T-helper 1 cell treated with Interleukin-12 subunit alpha and Interleukin-12 subunit beta and Interleukin-4 antibody, amounts not matched to agents 30 μg/mL and 1 μg/mL, for 36 hours (primary cell): ENCODE measurements around the gene AMOTL1.
"Not testable (repeated sequence)": the region's sequence is repeated elsewhere in the genome, so short reads cannot be mapped to it uniquely, and the experiment has no call there.

Source experiments
- H3K27ac Mint-ChIP-seq: one replicate; pipeline ENCODE4 v1.8.0; 2021; ENCODE audit warnings: mild to moderate bottlenecking, mixed read lengths
- H3K27me3 Mint-ChIP-seq: one replicate; pipeline ENCODE4 v1.8.0; 2021; ENCODE audit warnings: low read depth, mixed read lengths
- H3K36me3 Mint-ChIP-seq: one replicate; pipeline ENCODE4 v1.8.0; 2021; ENCODE audit warnings: low read depth, mixed read lengths
- H3K4me1 Mint-ChIP-seq: one replicate; pipeline ENCODE4 v1.8.0; 2021; ENCODE audit warnings: low read depth, mixed read lengths
- H3K4me3 Mint-ChIP-seq: one replicate; pipeline ENCODE4 v1.8.0; 2021; ENCODE audit warnings: mild to moderate bottlenecking, moderate library complexity, mixed read lengths
- H3K9me3 Mint-ChIP-seq: one replicate; pipeline ENCODE4 v1.8.0; 2021; ENCODE audit warnings: mixed read lengths

Gene AMOTL1

GRCh38 chr11:94849839-94850238 lies 81.7 kb downstream of the AMOTL1 start:
- Mint-ChIP-seq H3K4me1 (no peaks in the 10 kb centered on the region), H3K9me3 (no peaks in the 10 kb centered on the region), H3K27ac (no peak overlapping the region), H3K36me3 (no peaks in the 10 kb centered on the region), H3K4me3 (no peak overlapping the region), H3K27me3 (no peaks in the 10 kb centered on the region)

DNA sequence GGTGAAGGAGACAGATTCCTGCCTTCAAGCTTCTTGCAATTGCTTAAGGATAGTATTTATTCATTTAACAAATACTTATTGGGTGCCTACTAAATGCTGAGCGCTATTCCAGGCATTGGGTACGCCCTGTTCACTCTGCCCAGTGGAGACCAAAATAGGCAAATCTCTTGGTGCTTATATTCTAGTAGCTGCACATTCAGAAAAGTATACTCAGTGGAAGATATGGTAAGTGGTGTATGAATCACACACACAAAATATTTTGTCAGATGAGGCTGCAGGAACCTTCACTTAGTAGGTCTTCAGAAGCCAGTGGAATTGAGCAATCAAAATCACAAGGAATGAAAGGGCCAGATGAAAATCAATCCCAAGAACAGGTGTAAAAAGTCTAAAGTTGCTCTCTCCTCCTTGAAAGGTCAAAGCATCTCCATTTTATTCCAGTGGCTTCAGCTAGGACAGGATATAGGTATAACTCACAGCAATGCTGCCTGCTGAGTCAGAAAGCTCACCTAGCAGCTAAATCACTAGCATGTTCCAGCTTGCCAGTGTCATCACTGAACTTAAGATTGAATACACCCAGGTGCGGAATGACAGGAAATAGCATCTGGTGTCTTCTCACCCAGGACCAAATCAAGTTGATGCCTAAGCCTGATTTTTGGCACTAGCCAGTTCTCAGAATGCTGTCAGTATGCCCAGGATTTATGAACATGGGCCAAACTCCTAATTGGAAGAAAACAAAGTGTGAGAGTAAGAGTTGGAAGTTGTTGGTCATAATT lies 83.9 kb downstream of the AMOTL1 start:
- Mint-ChIP-seq H3K27ac (no peak overlapping the region), H3K36me3 (no peaks in the 10 kb centered on the region), H3K9me3 (no peaks in the 10 kb centered on the region), H3K4me1 (no peaks in the 10 kb centered on the region), H3K27me3 (no peaks in the 10 kb centered on the region), H3K4me3 (no peak overlapping the region)

GRCh38 chr11:94853288-94853687 lies 85.1 kb downstream of the AMOTL1 start:
- H3K27ac Mint-ChIP-seq, H3K9me3 Mint-ChIP-seq, H3K36me3 Mint-ChIP-seq, H3K27me3 Mint-ChIP-seq, H3K4me3 Mint-ChIP-seq, H3K4me1 Mint-ChIP-seq: not testable (repeated sequence)

DNA sequence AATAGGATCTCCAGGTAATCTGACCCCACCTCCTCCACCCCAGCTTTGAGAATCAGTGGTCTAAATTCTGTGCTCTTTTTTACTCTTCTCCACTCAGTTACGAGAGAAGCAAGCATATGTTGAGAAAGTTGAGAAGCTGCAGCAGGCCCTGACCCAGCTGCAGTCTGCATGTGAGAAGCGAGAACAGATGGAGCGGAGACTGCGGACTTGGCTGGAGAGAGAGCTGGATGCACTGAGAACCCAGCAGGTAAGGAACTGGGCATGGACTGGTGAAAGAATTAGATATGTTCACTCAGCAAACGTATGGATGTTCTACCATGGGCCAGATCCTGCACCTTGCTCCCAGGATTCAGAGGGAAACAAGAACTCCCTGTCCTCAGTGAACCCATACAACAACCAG lies 85.7 kb downstream of the AMOTL1 start:
- H3K36me3 Mint-ChIP-seq = no peaks in the 10 kb centered on the region
- no peaks in the 10 kb centered on the region for H3K4me1 Mint-ChIP-seq
- no peak overlapping the region for H3K4me3 Mint-ChIP-seq
- no peak overlapping the region for H3K27ac Mint-ChIP-seq
- no peaks in the 10 kb centered on the region for H3K27me3 Mint-ChIP-seq
- H3K9me3 Mint-ChIP-seq = no peaks in the 10 kb centered on the region

DNA sequence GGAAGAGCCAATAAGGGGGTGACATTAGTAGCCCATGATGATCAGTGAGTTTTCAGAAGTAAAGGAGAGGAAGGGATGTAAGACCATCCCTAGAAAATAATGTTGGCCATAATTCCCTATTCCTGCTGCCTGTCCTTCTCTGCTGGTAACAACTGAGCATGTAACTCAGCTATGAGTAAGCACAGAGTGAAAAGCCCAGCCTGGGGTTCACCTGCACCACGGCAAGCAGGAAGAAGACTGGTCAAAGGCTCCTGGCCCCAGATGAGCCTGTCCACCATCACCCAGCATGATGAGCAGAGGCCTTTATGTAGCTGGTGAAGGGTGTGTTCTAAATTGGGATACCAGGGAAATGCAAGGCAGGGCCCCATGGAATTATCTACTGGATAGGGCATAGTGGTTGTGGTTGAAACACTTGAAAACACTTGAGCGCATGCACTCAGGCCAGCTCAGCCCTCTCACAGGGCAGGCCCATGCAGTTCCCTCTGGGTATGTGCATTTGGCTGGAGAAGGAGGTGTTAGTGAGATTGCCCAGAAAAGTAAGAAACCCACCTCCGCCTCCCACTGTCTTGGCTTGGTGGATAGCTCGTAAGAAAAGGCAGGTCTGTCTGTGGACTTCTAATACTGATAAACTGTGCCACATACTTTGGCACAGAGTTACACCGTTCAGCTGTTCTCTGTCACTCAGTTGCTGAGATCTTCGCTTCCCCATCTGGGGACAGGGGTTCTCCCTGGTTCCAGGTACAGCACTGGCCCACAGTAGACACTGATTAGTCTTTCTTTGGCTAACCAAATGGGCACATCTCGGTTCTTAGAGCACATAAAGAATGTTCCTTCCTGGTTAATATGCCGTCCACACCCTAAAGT lies 86.8 kb downstream of the AMOTL1 start:
- Mint-ChIP-seq H3K9me3 (no peaks in the 10 kb centered on the region), H3K4me3 (no peak overlapping the region), H3K36me3 (no peaks in the 10 kb centered on the region), H3K27ac (no peak overlapping the region), H3K27me3 (no peaks in the 10 kb centered on the region), H3K4me1 (no peaks in the 10 kb centered on the region)

GRCh38 chr11:94855666-94856065 lies 87.5 kb downstream of the AMOTL1 start:
- no peaks in the 10 kb centered on the region for H3K27me3 Mint-ChIP-seq
- no peaks in the 10 kb centered on the region for H3K36me3 Mint-ChIP-seq
- H3K9me3 Mint-ChIP-seq = no peaks in the 10 kb centered on the region
- no peak overlapping the region for H3K4me3 Mint-ChIP-seq
- H3K4me1 Mint-ChIP-seq = no peaks in the 10 kb centered on the region
- no peak overlapping the region for H3K27ac Mint-ChIP-seq

DNA sequence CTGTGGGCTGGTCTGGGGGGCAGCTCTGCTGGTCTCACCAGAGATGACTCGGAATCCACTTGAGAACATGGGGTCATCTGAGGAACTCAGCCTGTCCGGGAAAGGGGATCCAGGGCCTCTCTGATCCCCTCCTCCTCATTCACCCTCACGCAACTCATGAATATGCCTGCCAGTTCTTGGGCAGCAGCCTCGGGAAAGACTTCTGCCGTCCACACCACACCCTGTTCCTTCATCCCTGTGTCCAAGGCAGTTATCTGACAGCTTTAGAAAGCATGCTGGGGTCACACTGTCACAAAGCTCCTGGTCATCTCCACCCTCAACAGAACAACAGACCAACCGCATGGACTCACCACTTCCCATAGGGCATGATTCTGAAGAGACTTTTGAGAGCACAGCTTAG lies 88.3 kb downstream of the AMOTL1 start:
- no peak overlapping the region for H3K27ac Mint-ChIP-seq
- no peaks in the 10 kb centered on the region for H3K9me3 Mint-ChIP-seq
- H3K4me1 Mint-ChIP-seq = no peaks in the 10 kb centered on the region
- no peaks in the 10 kb centered on the region for H3K27me3 Mint-ChIP-seq
- H3K4me3 Mint-ChIP-seq = no peak overlapping the region
- H3K36me3 Mint-ChIP-seq = no peaks in the 10 kb centered on the region

- Mint-ChIP-seq H3K36me3 (no peaks in the 10 kb centered on the region), H3K27ac (no peak overlapping the region), H3K4me3 (no peak overlapping the region), H3K9me3 (no peaks in the 10 kb centered on the region), H3K27me3 (no peaks in the 10 kb centered on the region), H3K4me1 (no peaks in the 10 kb centered on the region)
Observed at GRCh38 chr11:94857337-94857736, 89.2 kb downstream of the AMOTL1 start.

- no peaks in the 10 kb centered on the region for H3K4me1 Mint-ChIP-seq
- no peak overlapping the region for H3K4me3 Mint-ChIP-seq
- no peaks in the 10 kb centered on the region for H3K27me3 Mint-ChIP-seq
- no peak overlapping the region for H3K27ac Mint-ChIP-seq
- no peaks in the 10 kb centered on the region for H3K9me3 Mint-ChIP-seq
- no peaks in the 10 kb centered on the region for H3K36me3 Mint-ChIP-seq
Observed at GRCh38 chr11:94858012-94858705, 90.0 kb downstream of the AMOTL1 start.

DNA sequence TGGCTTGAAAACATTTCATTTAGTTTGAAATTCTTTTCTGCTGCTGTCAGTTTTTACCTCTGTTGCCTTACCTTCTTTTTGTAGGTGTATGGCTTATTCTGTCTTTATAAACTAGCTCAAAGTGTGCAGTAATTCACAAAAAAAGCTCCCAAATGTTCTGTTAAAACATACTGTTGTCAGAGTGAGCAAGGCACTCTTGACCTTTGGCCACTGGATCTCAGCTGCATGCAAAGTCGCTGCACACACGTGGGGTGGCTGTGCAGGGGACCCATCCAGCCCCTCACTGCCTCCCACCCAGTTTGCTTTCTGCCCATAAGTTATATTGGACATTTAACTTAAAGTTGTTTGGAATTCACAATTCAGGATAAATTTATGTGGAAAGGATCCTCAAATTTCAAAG lies 92.2 kb downstream of the AMOTL1 start:
- no peaks in the 10 kb centered on the region for H3K9me3 Mint-ChIP-seq
- no peak overlapping the region for H3K27ac Mint-ChIP-seq
- no peaks in the 10 kb centered on the region for H3K4me1 Mint-ChIP-seq
- no peak overlapping the region for H3K4me3 Mint-ChIP-seq
- no peaks in the 10 kb centered on the region for H3K27me3 Mint-ChIP-seq
- no peaks in the 10 kb centered on the region for H3K36me3 Mint-ChIP-seq

DNA sequence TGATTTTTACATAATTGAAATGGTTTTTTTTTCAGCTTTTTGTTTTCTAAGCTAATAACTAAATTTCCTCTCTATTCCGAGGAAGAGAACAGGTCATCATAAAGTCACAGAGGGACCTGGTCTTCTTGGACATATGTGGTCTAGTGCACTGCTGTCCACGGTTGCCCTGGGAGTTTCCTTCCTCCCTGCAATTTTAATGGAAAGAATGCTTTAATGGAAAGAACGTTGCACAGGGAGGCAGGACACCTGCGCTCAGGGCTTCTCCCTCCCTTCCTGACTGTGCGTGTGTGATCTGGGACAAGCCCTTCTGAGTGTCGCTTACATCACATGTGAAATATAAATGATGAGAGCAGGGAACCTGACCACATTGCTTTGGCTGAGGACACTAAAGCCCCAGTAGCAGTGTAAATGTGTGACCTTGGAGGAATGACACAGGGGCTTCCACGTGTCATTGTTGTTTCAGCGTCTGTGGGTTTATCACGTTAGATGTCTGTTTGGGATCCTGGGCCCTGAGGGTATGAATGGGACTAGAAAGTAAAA lies 93.2 kb downstream of the AMOTL1 start:
- no peaks in the 10 kb centered on the region for H3K9me3 Mint-ChIP-seq
- no peaks in the 10 kb centered on the region for H3K36me3 Mint-ChIP-seq
- no peaks in the 10 kb centered on the region for H3K4me1 Mint-ChIP-seq
- H3K4me3 Mint-ChIP-seq = no peak overlapping the region
- H3K27ac Mint-ChIP-seq = no peak overlapping the region
- no peaks in the 10 kb centered on the region for H3K27me3 Mint-ChIP-seq

GRCh38 chr11:94862926-94863880 lies 95.0 kb downstream of the AMOTL1 start:
- Mint-ChIP-seq H3K27me3 (no peaks in the 10 kb centered on the region), H3K4me3 (no peak overlapping the region), H3K4me1 (no peaks in the 10 kb centered on the region), H3K36me3 (no peaks in the 10 kb centered on the region), H3K27ac (no peak overlapping the region), H3K9me3 (no peaks in the 10 kb centered on the region)

- Mint-ChIP-seq H3K9me3 (no peaks in the 10 kb centered on the region), H3K4me3 (no peak overlapping the region), H3K36me3 (no peaks in the 10 kb centered on the region), H3K27me3 (no peaks in the 10 kb centered on the region), H3K4me1 (no peaks in the 10 kb centered on the region), H3K27ac (no peak overlapping the region)
Observed at GRCh38 chr11:94864506-94865045, 96.4 kb downstream of the AMOTL1 start.
